Pulmonary artery endothelial cell (primary cell): ENCODE data around the gene TBL1X. TPM values are rescaled to one million over a fixed set of nuclear protein-coding genes. Genes with fewer than 3 reads are reported as not detected.
"Not testable (repeated sequence)": the region's sequence is repeated elsewhere in the genome, so short reads cannot be mapped to it uniquely, and the experiment has no call there.

Source experiments
- DNase-seq: peaks from one replicate; pipeline ENCODE4 v3.0.0-alpha.2; 2011; ENCODE audit warnings: low read depth, low spot score
- total RNA-seq: library from RNA; depleted of rRNA; stranded (reverse); fragments of >200 nt; gene quantifications from 2 replicates; pipeline ENCODE4 v1.2.3, GENCODE V29; 2014

TBL1X gene
- total RNA-seq, 1 donor from 2014 or later: 14.0 TPM

- no peak for DNase-seq
Measured at GRCh38 chrX:9749146-9749692, 284.4 kb downstream of the TBL1X start.

GRCh38 chrX:9757366-9757765 lies 292.5 kb downstream of the TBL1X start:
- DNase-seq: no peak

- no peak for DNase-seq
Measured at GRCh38 chrX:9758021-9758638, 293.3 kb downstream of the TBL1X start.

GRCh38 chrX:9759337-9759736 lies 294.5 kb downstream of the TBL1X start:
- no peak for DNase-seq

- DNase-seq: no peak
Measured at GRCh38 chrX:9765072-9765736, 300.3 kb downstream of the TBL1X start.

GRCh38 chrX:9765737-9766097 lies 300.9 kb downstream of the TBL1X start, which contains the start of gene GPR143:
Gene GPR143 (minus strand): TSS chrX:9765847. CDS start chrX:9765817, 30 bp downstream.
- DNase-seq: no peak

GRCh38 chrX:9767375-9767774 lies 302.5 kb downstream of the TBL1X start:
- DNase-seq: no peak

- not testable (repeated sequence) for DNase-seq
Measured at GRCh38 chrX:9768321-9768839, 303.5 kb downstream of the TBL1X start.

- DNase-seq: peak; percentile 44
Measured at GRCh38 chrX:9770319-9770718, 305.5 kb downstream of the TBL1X start.

GRCh38 chrX:9772943-9773342 lies 308.1 kb downstream of the TBL1X start:
- no peak for DNase-seq

GRCh38 chrX:9775930-9776329 lies 311.1 kb downstream of the TBL1X start:
- DNase-seq: no peak

- no peak for DNase-seq
Measured at GRCh38 chrX:9781941-9782340, 317.1 kb downstream of the TBL1X start.

- no peak for DNase-seq
Measured at GRCh38 chrX:9784332-9784731, 319.5 kb downstream of the TBL1X start.

GRCh38 chrX:9785254-9785943 lies 320.5 kb downstream of the TBL1X start:
- no peak for DNase-seq

GRCh38 chrX:9785944-9786797 lies 321.3 kb downstream of the TBL1X start, which contains the start of gene SHROOM2:
Gene SHROOM2 (plus strand): TSS chrX:9786429. CDS start chrX:9786546, 117 bp downstream.
- no peak for DNase-seq

GRCh38 chrX:9786798-9787635 lies 322.2 kb downstream of the TBL1X start:
- no peak for DNase-seq

- no peak for DNase-seq
Measured at GRCh38 chrX:9788911-9789310, 324.1 kb downstream of the TBL1X start.

- no peak for DNase-seq
Measured at GRCh38 chrX:9789555-9789954, 324.7 kb downstream of the TBL1X start.
